A549 (cell line): Measurements from ENCODE around the gene C4orf50. TPM values are rescaled to one million over a fixed set of nuclear protein-coding genes. Genes with fewer than 3 reads are reported as not detected.

Source experiments
- ATAC-seq, 2 experiments: fragments of 200-7000 bp in 1 of 2; fragments of >200 bp in 1 of 2; cut with Nextera tagmentation in 1 of 2; cut with Tn5 transposase in 1 of 2; 3 replicates each; pipeline versions ENCODE4 v1.8.0 to v1.9.1; 2018 to 2020; ENCODE audit warnings: mild to moderate bottlenecking in 1 of 2, moderate library complexity in 1 of 2
- CTCF ChIA-PET: fragments of 300-600 bp; sonication (Branson Sonifier 250); formaldehyde crosslinking; extraction: SDS; loops from one replicate; lab custom pipeline; 2021; ENCODE audit warnings: antibody characterized with exemption, inconsistent platforms; lab: Yijun Ruan, JAX
- POLR2A ChIA-PET: fragments of 350-600 bp; formaldehyde crosslinking; extraction: SDS; loops from one replicate; lab custom pipeline; 2021; ENCODE audit warnings: antibody characterized with exemption, inconsistent platforms; lab: Yijun Ruan, JAX
- DNase-seq, 2 experiments: peaks; one replicate each; pipeline versions ENCODE4 v3.0.0 to v3.0.0-alpha.2; 2011 to 2016; ENCODE audit warnings: low read depth in 1 of 2, low spot score in 1 of 2
- FAIRE-seq: peaks from 2 replicates; lab custom pipeline; 2011; peaks lifted over from hg19 to GRCh38; lab: Jason Lieb, UNC
- H3K27ac ChIP-seq, 2 experiments: fragments of >200 bp; sonication (Bioruptor Twin); formaldehyde crosslinking; 3 replicates each; pipeline ENCODE4 v1.5.1; 2016 to 2017
- H3K4me1 ChIP-seq: fragments of >200 bp; sonication (Bioruptor Twin); formaldehyde crosslinking; 3 replicates; pipeline ENCODE4 v1.6.1; 2016
- H3K4me2 ChIP-seq: fragments of >200 bp; sonication (Bioruptor Twin); formaldehyde crosslinking; 3 replicates; pipeline ENCODE4 v1.6.1; 2016
- H3K4me3 ChIP-seq: fragments of >200 bp; sonication (Bioruptor Twin); formaldehyde crosslinking; 3 replicates; pipeline ENCODE4 v1.5.1; 2016
- H3K9me3 ChIP-seq: fragments of >200 bp; sonication (Bioruptor Twin); formaldehyde crosslinking; 3 replicates; pipeline ENCODE4 v1.6.1; 2016
- BCL3 ChIP-seq: fragments of >200 bp; sonication (Bioruptor Twin); formaldehyde crosslinking; IDR thresholded peaks from 3 replicates; pipeline ENCODE4 v1.6.1; 2016
- CBX2 ChIP-seq: fragments of 200-600 bp; sonication (generic); IDR thresholded peaks from 2 replicates; pipeline ENCODE4 v1.6.1; 2016; ENCODE audit warnings: low read depth, mild to moderate bottlenecking, borderline replicate concordance
- CHD2 ChIP-seq: fragments of 150-350 bp; IDR thresholded peaks from 2 replicates; pipeline ENCODE4 v1.6.1; 2014; ENCODE audit warnings: low read length; ENCODE audit not compliant: partially characterized antibody
- CTCF ChIP-seq: fragments of >200 bp; sonication (Bioruptor Twin); formaldehyde crosslinking; IDR thresholded peaks from 3 replicates; pipeline ENCODE4 v1.5.1; 2016
- E2F6 ChIP-seq: IDR thresholded peaks from 2 replicates; pipeline ENCODE4 v1.6.1; 2012; ENCODE audit warnings: low read depth, borderline replicate concordance
- EHMT2 ChIP-seq: fragments of 200-600 bp; sonication (generic); IDR thresholded peaks from 2 replicates; pipeline ENCODE4 v1.6.1; 2016; ENCODE audit warnings: antibody characterized with exemption, low read depth, mild to moderate bottlenecking, moderate library complexity
- HEYL ChIP-seq: fragments of 250-450 bp; sonication (Bioruptor Pico); IDR thresholded peaks from 2 replicates; pipeline ENCODE4 v1.8.0; 2021; ENCODE audit warnings: mild to moderate bottlenecking, moderate library complexity
- HOXB13 ChIP-seq: fragments of 250-450 bp; sonication (Bioruptor Pico); IDR thresholded peaks from 2 replicates; pipeline ENCODE4 v1.5.0; 2020; ENCODE audit warnings: low read depth, mild to moderate bottlenecking, moderate library complexity
- JUN ChIP-seq, 2 experiments: fragments of >200 bp; sonication (Bioruptor Twin); formaldehyde crosslinking; IDR thresholded peaks; 2 replicates in 1 of 2; 3 replicates in 1 of 2; pipeline ENCODE4 v1.6.1; 2016 to 2017
- JUNB ChIP-seq: fragments of >200 bp; sonication (Bioruptor Twin); formaldehyde crosslinking; IDR thresholded peaks from 2 replicates; pipeline ENCODE4 v1.6.1; 2016
- KDM1A ChIP-seq: fragments of 200-600 bp; sonication (generic); IDR thresholded peaks from 2 replicates; pipeline ENCODE4 v1.6.1; 2016; ENCODE audit warnings: low read depth, mild to moderate bottlenecking
- MYC ChIP-seq: IDR thresholded peaks from 2 replicates; pipeline ENCODE4 v1.6.1; 2012; ENCODE audit warnings: mild to moderate bottlenecking, inconsistent platforms, low read length, improper control_type of control experiment, borderline replicate concordance
- NFE2L2 ChIP-seq: fragments of 150-350 bp; conservative IDR thresholded peaks from 2 replicates; pipeline ENCODE4 v1.6.1; 2014; ENCODE audit warnings: low read length
- NR3C1 ChIP-seq: fragments of >200 bp; sonication (Bioruptor Twin); formaldehyde crosslinking; IDR thresholded peaks from 3 replicates; pipeline ENCODE4 v1.6.1; 2017
- POLR2A ChIP-seq: IDR thresholded peaks from 2 replicates; pipeline ENCODE4 v1.6.1; 2012; ENCODE audit warnings: mild to moderate bottlenecking, low read length
- RFX5 ChIP-seq: fragments of 450-650 bp; IDR thresholded peaks from 2 replicates; pipeline ENCODE4 v1.7.1; 2014; ENCODE audit warnings: antibody characterized with exemption, mild to moderate bottlenecking, moderate library complexity
- SMC3 ChIP-seq: fragments of >200 bp; sonication (Bioruptor Twin); formaldehyde crosslinking; IDR thresholded peaks from 3 replicates; pipeline ENCODE4 v1.6.1; 2018; ENCODE audit warnings: inconsistent platforms
- TFCP2L1 ChIP-seq: fragments of 250-450 bp; sonication (Bioruptor Pico); IDR thresholded peaks from 2 replicates; pipeline ENCODE4 v1.5.0; 2021; ENCODE audit warnings: mild to moderate bottlenecking
- ZC3H11A ChIP-seq: fragments of 450-650 bp; IDR thresholded peaks from 2 replicates; pipeline ENCODE4 v1.6.1; 2014; ENCODE audit warnings: antibody characterized with exemption, mild to moderate bottlenecking
- ZNF302 ChIP-seq: fragments of 250-450 bp; sonication (Bioruptor Pico); IDR thresholded peaks from 2 replicates; pipeline ENCODE4 v1.9.0; 2021; ENCODE audit warnings: inconsistent platforms, mild to moderate bottlenecking, moderate library complexity
- WGBS: methylation state at CpG from one replicate; pipeline ENCODE4 v1.1.6; 2017; ENCODE audit errors: missing lambda C conversion rate; 5-methylcytosine and 5-hydroxymethylcytosine counted together
- polyA plus RNA-seq, 4 experiments: library from polyadenylated mRNA; depleted of rRNA in 3 of 4; stranded (reverse); fragments of >200 nt; fragmentation: RNase III in 1 of 4; extraction: RNeasy Plus Mini Kit Qiagen cat#74134 plus additional on column Dnase treatment in 1 of 4; gene quantifications; 2 replicates in 3 of 4; 3 replicates in 1 of 4; pipeline ENCODE4 v1.2.3, GENCODE V29; 2011 to 2017

Gene C4orf50
- polyA plus RNA-seq, 2 of the 4 experiments (the other 2 are of a cell fraction): not detected

GRCh38 chr4:6058531-6059374 is 40.5 kb upstream of the C4orf50 start:
- ChIA-PET POLR2A (no interaction called here), CTCF (no interaction called here)
- no peak for TF ChIP-seq HEYL
- no peak for TF ChIP-seq CHD2
- no peak for TF ChIP-seq TFCP2L1 (CRISPR knock-in tag)
- no peak for TF ChIP-seq JUN (IDR thresholded peaks at IDR 0.05)
- TF ChIP-seq KDM1A: no peak
- TF ChIP-seq EHMT2: no peak
- TF ChIP-seq BCL3: no peak
- no peak for TF ChIP-seq RFX5
- TF ChIP-seq ZC3H11A: no peak
- no peak for TF ChIP-seq MYC
- no peak for TF ChIP-seq CBX2
- no peak for DNase-seq
- Histone ChIP-seq H3K4me1 (no peaks in the 10 kb centered on the region), H3K27ac (no peak overlapping the region), H3K4me2 (no peak overlapping the region), H3K4me3 (no peak overlapping the region), H3K9me3 (peaks cover 19% of the 10 kb centered on the region)
- WGBS: 43% methylated on average over 7 of the region's 12 CpGs
- no peak for ATAC-seq
- no peak for FAIRE-seq

DNA sequence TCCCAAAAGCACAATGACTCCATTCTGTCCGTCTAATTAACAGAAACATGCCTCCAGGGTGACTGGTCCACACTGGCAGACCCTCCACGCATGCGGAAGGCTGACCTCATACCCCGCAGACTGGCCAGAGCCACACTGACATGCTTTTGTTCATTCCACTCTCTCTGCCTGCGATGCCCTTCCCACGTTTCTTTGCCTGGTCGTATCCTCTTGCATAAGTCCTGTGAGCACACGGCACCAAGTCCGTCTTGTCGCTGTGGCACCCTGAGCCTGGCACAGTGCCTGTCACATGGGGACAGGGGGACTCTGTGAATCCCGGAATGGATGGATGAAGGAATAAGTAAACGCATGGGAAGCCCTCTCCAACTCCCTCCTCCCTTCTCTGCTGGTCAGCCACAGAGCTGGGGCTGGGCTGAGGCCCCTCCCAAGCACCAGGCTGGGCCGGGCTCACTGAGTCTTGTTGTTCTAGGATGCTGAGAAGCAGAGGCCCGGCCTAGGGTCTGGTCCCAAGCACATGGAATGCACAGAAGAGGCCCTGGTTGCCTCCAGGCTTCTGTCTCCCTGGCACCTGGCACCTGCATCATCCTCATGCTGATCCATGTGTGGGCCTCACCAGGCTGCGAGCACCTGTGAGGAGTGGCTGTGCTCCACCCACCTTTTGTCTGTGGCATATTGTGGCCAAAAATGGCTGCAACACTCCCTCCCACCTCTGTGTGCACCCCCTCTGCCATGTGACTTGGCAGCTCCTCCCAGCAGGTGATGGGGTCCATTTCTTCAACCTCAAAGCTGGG is 38.9 kb upstream of the C4orf50 start:
- Histone ChIP-seq H3K4me1 (0 out of 3 replicates have a peak, but pooled peaks cover 3% of the 10 kb centered on the region), H3K27ac (no peak overlapping the region), H3K9me3 (peaks cover 19% of the 10 kb centered on the region), H3K4me2 (no peak overlapping the region), H3K4me3 (no peak overlapping the region)
- TF ChIP-seq E2F6 (no peak), CHD2 (no peak), JUNB (no peak)
- DNase-seq: no peak
- ChIA-PET POLR2A (no interaction called here), CTCF (interaction anchor here (1.1 kb wide), 1 partner anchor 10 kb away, joined by 3 read pairs; no protein-coding TSS in a partner anchor)
- no peak for FAIRE-seq
- 73% methylated on average over 11 of the region's 15 CpGs for WGBS
- no peak for ATAC-seq

DNA sequence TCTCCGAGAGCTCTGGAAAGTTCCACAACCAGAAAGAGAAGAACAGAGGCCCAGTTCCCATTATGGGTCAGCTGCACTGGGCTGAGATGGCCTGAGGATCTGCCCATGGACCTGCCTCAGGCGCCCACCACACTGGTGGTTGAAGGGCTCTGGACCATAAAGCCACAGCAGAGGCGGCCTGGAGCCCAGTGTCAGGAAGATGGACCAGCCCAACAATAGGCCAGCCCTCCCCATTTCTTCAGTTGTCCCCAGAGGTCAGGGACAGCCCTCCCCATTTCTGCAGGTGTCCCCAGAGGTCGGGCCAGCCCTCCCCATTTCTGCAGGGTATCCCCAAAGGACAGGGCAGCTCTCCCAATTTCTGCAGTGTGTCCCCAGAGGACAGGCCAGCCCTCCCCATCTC is 37.2 kb upstream of the C4orf50 start:
- ATAC-seq (no peak), DNase-seq (no peak), FAIRE-seq (no peak)
- Histone ChIP-seq H3K4me3 (no peak overlapping the region), H3K27ac (no peak overlapping the region), H3K4me2 (no peak overlapping the region), H3K4me1 (0 out of 3 replicates have a peak, but pooled peaks cover 3% of the 10 kb centered on the region), H3K9me3 (peaks cover 19% of the 10 kb centered on the region)
- ChIA-PET POLR2A (no interaction called here), CTCF (no interaction called here)
- TF ChIP-seq HOXB13 (CRISPR knock-in tag) (no peak), NFE2L2 (no peak), ZNF302 (CRISPR knock-in tag) (no peak), CTCF (no peak), POLR2A (no peak), BCL3 (no peak), NR3C1 (no peak), SMC3 (no peak)
- 52% methylated on average over 3 of the region's 4 CpGs for WGBS
